HG03354 (cell line): ENCODE measurements around the gene MAN1C1.

Experiments
- ATAC-seq: cut with Tn5 transposase; IDR thresholded peaks from one replicate; pipeline ENCODE4 v1.9.1; 2021; ENCODE audit warnings: mild to moderate bottlenecking; ENCODE audit not compliant: unreplicated experiment, poor library complexity, severe bottlenecking

MAN1C1 gene

GRCh38 chr1:25616095-25616986 lies at the start of gene MAN1C1:
MAN1C1 (plus strand) TSS chr1:25616791; CDS start chr1:25617798, 1,007 bp downstream.
- peak; percentile 64 for ATAC-seq

GRCh38 chr1:25567710-25568089 lies 48.9 kb upstream of the MAN1C1 start:
- ATAC-seq, result no peak

- no peak for ATAC-seq
These were observed 48.3 kb upstream of the MAN1C1 start for GRCh38 chr1:25568090-25568833.

GRCh38 chr1:25568834-25569596 lies 47.6 kb upstream of the MAN1C1 start:
- ATAC-seq, result no peak

- no peak for ATAC-seq
These were observed 46.8 kb upstream of the MAN1C1 start for GRCh38 chr1:25569597-25570396.

GRCh38 chr1:25570798-25571521 lies 45.6 kb upstream of the MAN1C1 start:
- ATAC-seq, result no peak

GRCh38 chr1:25571522-25571970 lies 45.0 kb upstream of the MAN1C1 start:
- no peak for ATAC-seq

- no peak for ATAC-seq
These were observed 44.5 kb upstream of the MAN1C1 start for GRCh38 chr1:25572107-25572506.

GRCh38 chr1:25572708-25573590 lies 43.6 kb upstream of the MAN1C1 start:
- no peak for ATAC-seq

GRCh38 chr1:25573591-25573930 lies 43.0 kb upstream of the MAN1C1 start:
- ATAC-seq, result no peak

GRCh38 chr1:25573961-25574360 lies 42.6 kb upstream of the MAN1C1 start:
- ATAC-seq, result no peak

- no peak for ATAC-seq
These were observed 41.4 kb upstream of the MAN1C1 start for GRCh38 chr1:25575191-25575590.

- ATAC-seq, result no peak
These were observed 40.0 kb upstream of the MAN1C1 start for GRCh38 chr1:25576459-25577133.

GRCh38 chr1:25577134-25577920 lies 39.3 kb upstream of the MAN1C1 start:
- no peak for ATAC-seq

- ATAC-seq, result no peak
These were observed 37.0 kb upstream of the MAN1C1 start for GRCh38 chr1:25579292-25580252.

GRCh38 chr1:25580927-25581326 lies 35.7 kb upstream of the MAN1C1 start:
- no peak for ATAC-seq
